Activated T-cell treated with anti-CD3 and anti-CD28 coated beads, Interleukin-2, amount 50 U/mL, for 4 hours (primary cell): ENCODE measurements around the gene NAE1. TPM values are rescaled to one million over a fixed set of nuclear protein-coding genes. Genes with fewer than 3 reads are reported as not detected.

Experiments
- total RNA-seq, 3 donors: library from RNA; stranded (reverse); gene quantifications; one replicate each; pipeline ENCODE4 v1.2.1, GENCODE V29; 2021

Gene NAE1
- total RNA-seq, 3 donors from 2014 or later: 93.8 to 111 (median 94.8) TPM

Other genes starting within 250 kb of the NAE1 start
- gene CMTM3, start 226.3 kb downstream of the NAE1 start, total RNA-seq: 10 to 100 TPM; 49.3 to 53.0 (median 51.4) TPM
- 1 to 10 TPM; 2.6 to 3.0 (median 2.8) TPM for gene CMTM4, start 134.2 kb downstream of the NAE1 start, total RNA-seq
- gene DYNC1LI2, start 79.4 kb downstream of the NAE1 start, total RNA-seq: 10 to 100 TPM; 45.9 to 55.5 (median 53.6) TPM
- not detected for gene TERB1, start 29.4 kb downstream of the NAE1 start, total RNA-seq
- under 1 TPM in 1 of 3 donors, not detected in 2; 0.18 TPM for gene CA7, start 13.4 kb upstream of the NAE1 start, total RNA-seq
- gene PDP2, start 49.5 kb upstream of the NAE1 start, total RNA-seq: 10 to 100 TPM; 27.4 to 31.1 (median 28.4) TPM
- not detected for gene CDH16, start 87.9 kb upstream of the NAE1 start, total RNA-seq
- under 1 TPM; 0.15 to 0.50 (median 0.38) TPM for gene RRAD, start 94.6 kb upstream of the NAE1 start, total RNA-seq
- 100 to 1,000 TPM; 201 to 220 (median 212) TPM for gene CIAO2B, start 103.4 kb upstream of the NAE1 start, total RNA-seq
- 10 to 100 TPM; 22.6 to 25.3 (median 24.3) TPM for gene CES2, start 104.5 kb upstream of the NAE1 start, total RNA-seq
- gene CES3, start 130.3 kb upstream of the NAE1 start, total RNA-seq: under 1 TPM in 2 of 3 donors, not detected in 1; 0.10 to 0.30 TPM
- 10 to 100 TPM in 1 of 3 donors, 1 to 10 TPM in 2; 6.2 to 10.7 (median 6.6) TPM for gene CES4A, start 157.6 kb upstream of the NAE1 start, total RNA-seq
- gene CBFB, start 198.2 kb upstream of the NAE1 start, total RNA-seq: 100 to 1,000 TPM; 128 to 132 (median 129) TPM